Left colon (tissue), 2 donors: ENCODE measurements around the gene CSF3R. TPM values are rescaled to one million over a fixed set of nuclear protein-coding genes. Genes with fewer than 3 reads are reported as not detected.

Source experiments
- ATAC-seq: fragments of 200-7000 bp; cut with Tn5 transposase; one replicate; pipeline ENCODE4 v1.9.1; 2020; ENCODE audit warnings: mild to moderate bottlenecking, moderate library complexity
- DNase-seq, 2 donors: peaks; one replicate each; pipeline ENCODE4 v3.0.0-alpha.2; 2020
- intact Hi-C, 2 donors: fragments of 100-400 bp; cut with DNase I in 1 of 2; cut with micrococcal nuclease in 1 of 2; formaldehyde crosslinking; loops; one replicate each; pipeline versions ENCODE4 v1.11.2 to v1.14.0; 2022; cut with DNase I, micrococcal nuclease
- total RNA-seq, 2 donors: library from RNA; stranded (reverse); fragmentation: NEBNext Ultra II Directional; extraction: Animal tissue kit (Norgen Biotek cat#: 25700); gene quantifications; one replicate each; pipeline ENCODE4 v1.2.1, GENCODE V29; 2021
- donor health status: DM: no; HTN: no; CAD: no.
- donor health status: DM: yes; HTN: yes; CAD: no.

Gene CSF3R
- total RNA-seq, 2 donors from 2014 or later: 2.5 to 2.9 TPM

DNA sequence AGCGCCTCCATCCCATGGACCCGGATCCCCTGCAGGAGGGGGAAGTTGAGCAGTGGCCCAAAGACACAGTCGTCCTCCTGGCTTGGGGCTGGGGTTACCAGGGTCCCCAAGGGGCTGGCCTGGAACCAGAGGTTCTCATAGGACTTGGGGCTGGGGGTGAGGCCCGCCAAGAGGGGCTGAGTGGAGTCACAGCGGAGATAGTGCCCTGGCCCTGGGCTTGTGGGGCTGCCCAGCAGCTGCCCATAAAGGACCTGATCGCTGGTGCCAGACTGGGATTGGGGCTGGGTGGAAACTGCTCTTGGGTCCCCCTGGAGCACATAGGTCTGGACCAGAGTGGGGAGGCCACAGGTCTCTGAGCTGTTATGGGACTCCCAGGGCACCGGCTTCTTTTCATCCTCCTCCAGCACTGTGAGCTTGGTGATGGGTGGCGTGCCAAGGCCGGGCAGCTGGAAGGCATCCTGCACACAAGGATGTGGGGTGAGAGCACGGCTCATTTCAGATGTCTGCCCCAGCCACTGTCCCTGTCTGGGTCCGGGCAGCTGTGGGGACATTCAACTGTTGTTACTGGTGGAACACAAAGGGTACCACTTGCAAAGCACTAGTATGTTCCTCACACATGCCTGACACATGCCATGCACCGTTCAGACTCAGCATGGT is 16.2 kb downstream of the CSF3R start:
- no peak for DNase-seq
- intact Hi-C loops: no loop called here
- no peak for ATAC-seq

DNA sequence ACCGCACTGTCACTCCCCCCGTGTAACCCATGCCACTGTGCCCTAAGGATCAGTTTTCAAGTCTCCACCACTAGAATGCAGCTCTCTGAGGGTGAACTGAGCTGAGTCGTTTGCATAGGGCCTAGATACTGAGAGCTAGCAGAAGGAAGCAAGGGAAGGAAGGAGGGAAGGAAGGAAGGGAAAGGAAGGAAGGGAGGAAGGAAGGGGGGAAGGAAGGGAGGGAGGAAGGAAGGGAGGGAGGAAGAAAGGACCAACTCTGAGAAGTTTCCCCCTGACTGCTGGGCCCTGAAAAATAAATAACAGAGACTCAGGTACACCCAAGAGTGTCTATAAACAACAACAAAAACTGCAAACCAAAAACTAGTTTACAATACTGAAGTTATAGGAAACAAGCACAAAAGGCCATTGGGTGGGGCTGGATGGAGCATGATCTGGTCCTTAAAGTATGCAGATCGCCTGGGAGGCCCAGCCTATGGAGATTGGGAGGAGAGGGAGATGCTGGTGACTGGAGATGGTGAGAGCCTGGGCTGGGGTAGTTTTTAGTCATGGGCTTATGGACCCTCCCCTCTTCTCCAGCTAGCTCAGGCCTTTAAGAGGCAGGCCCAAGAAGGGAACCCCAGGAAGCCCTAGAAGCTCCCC is 16.9 kb downstream of the CSF3R start:
- ATAC-seq (no peak), DNase-seq (no peak)
- intact Hi-C loops: no loop called here

DNA sequence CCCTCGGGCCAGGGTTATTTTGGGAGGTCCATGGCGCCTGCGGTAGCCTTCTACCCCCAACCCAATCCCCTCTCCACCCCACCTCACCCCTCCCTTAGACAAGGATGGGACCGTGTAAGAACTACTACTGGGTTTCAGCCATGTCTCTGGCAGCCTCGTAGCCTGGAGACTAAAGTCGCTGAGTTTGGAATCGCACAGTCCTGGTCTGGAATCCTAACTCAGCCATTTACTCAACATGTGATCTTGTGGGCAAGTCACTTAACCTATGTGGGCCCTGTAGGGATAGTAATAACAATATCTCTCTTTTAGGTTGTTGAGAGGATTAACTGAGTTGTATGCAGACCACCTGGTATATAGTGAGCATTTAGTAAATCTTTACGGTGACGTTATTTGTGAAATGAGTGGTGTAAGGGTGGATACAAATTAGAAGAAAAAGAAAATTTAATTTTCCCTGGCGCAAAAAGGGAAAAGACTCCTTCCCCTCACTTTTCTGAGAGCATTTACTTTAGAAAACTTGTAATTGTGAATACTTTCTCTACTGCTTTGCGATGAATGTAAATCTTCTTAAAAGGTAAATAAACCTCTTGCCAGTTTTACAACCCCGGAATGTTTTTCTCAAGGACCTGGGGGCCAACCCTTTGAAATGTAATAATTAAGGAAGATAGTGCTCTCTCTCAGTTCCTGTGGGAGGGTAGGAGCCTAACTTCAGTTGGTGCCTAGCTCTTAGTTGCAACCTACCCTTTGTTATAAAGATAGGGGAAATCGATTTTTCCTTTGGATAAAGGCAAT is 17.9 kb downstream of the CSF3R start:
- intact Hi-C loops: no loop called here
- ATAC-seq (peak; percentile 41), DNase-seq (no peak)

DNA sequence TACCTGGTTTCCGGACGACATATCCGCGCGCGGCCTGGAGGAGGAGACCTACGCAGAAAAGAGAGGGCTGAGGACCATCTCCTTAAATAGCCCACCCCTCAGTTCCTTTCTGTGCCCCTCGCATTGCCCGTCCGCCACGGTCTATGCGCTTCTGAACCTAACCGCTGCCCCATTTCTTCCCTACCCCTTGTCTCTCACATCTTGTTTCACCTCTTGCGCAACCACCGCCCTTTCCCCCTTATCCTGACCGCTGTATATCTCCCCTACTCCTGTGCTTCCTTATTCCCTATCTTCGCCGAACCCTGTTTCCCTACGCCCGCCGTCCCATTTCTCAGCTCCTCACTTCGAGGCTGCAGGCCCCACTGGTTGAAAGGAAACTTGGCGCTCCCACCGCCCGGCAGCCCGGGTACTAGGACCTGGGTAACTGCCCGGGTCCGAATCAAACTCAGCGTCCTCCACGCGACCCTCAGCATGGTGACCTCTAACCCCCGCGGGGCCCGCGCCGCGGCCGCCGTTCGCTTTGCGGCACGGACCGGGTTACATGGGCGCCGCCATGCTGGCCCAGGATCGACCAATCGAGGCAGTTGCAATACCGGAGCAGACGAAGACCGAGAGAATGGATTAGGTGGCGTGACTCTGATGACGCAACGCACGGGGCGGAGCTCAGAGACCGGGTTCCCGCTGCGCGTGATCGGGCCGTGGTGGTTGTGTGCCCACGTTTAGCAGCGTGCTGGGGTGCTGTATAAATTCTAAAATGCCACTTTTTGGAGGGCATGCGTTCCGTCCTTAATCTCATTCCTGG is 18.7 kb downstream of the CSF3R start, which contains the start of gene MRPS15:
TSS of gene MRPS15 (minus strand) at position 582 of the 802 bp plus-strand sequence. CDS start at position 473, 109 bp downstream.
- DNase-seq (peak; percentile 96 to 98), ATAC-seq (peak; percentile 96)
- intact Hi-C loops: no loop called here

DNA sequence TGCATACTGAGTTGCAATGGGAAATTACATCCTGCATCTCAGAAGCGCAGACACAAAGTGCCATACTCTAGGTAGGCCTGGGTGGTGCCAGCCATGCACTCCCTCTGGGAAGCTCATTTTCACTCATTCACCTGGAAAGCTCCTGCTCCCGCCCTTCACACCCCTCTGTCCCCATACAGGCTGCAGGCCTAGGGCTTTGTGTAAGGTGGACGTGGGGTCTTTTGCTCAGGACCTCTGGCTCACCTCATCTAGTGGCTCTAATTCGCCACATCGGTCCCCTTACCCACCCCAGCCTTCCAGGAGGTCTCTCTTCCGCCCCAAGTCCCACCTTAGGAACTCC is 19.3 kb downstream of the CSF3R start:
- DNase-seq: no peak
- peak; percentile 24 for ATAC-seq
- intact Hi-C loops: no loop called here

DNA sequence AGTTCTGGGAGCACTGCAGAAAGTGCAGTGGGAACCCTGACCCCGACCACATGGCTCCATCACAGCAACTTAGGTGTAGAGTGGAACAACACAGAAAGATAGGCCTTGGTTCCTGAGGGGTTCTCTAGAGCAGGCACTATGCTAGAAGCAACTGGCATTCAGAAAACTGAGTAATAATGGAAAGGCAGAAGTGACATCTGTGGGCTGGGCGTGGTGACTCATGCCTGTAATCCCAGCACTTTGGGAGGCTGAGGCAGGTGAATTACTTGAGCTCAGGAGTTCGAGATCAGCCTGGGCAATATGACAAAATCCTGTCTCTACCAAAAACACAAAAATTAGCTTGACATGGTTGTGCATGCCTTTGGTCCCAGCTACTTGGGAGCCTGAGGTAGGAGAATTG is 23.8 kb downstream of the CSF3R start:
- no peak for DNase-seq
- no peak for ATAC-seq
- intact Hi-C loops: no loop called here

DNA sequence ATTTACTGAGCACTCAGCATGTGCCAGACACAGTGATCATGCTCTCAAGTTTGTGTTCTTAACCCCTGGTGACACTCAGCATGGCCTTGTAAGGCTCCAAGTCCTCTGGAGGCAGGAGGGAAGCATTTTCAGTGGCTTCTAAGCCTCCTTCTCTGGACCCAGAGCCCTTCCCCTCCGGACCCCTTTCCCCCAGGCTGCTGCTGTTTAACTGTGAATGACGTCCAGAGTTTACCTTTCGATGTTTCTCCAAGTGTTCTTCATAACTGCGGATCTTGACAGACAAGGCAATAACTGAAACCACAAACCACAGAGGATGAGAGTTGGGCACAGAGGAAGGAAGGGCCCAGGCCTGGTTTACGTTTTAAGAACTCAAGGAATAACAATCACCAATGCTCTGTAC is 25.0 kb downstream of the CSF3R start:
- DNase-seq (no peak), ATAC-seq (no peak)
- intact Hi-C loops: no loop called here

DNA sequence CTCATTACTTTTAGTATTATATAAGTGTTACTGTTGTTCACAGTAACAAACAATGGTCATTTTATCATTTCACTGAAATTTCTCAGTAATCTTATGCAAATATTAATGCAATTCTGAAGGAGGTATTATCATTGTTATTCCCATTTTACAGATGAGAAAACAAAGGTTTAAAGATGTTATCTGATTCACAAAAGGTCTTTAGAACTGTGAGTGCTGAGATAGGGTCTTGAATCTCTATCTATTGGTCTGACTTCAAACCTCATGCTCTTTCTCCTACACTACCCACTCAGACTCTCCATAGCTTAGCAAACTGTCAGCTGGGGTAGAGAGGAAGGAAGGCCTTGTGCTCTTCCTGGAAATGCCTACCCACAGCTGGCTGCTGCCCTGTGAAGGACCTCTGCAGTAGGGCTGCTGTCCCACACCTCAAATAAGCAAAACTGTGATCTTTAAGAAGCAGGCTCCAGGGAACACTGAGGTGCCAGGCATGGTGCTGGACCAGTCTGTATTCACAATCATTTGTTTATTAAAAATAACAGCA is 26.3 kb downstream of the CSF3R start:
- intact Hi-C loops: no loop called here
- DNase-seq (no peak), ATAC-seq (no peak)

DNA sequence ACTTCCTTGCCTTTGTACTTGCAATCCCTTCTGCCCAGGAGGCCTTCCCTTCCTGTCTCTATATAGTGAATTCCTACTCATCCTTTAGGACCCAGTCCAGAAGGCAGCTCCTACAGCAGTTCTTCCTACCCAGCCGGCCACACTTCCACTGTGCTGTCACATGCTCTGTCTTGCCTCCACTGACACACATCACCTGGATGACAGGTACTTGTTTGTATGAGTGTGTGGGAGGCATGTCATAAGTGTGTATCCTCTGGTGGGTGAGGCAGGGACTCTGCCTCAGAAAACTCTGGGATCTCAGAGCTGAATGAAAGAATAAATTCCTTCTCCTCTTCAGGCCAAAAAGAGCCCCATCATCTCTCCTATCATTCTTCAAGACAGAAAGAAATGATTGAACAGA is 27.3 kb downstream of the CSF3R start:
- ATAC-seq (no peak), DNase-seq (no peak)
- intact Hi-C loops: no loop called here

DNA sequence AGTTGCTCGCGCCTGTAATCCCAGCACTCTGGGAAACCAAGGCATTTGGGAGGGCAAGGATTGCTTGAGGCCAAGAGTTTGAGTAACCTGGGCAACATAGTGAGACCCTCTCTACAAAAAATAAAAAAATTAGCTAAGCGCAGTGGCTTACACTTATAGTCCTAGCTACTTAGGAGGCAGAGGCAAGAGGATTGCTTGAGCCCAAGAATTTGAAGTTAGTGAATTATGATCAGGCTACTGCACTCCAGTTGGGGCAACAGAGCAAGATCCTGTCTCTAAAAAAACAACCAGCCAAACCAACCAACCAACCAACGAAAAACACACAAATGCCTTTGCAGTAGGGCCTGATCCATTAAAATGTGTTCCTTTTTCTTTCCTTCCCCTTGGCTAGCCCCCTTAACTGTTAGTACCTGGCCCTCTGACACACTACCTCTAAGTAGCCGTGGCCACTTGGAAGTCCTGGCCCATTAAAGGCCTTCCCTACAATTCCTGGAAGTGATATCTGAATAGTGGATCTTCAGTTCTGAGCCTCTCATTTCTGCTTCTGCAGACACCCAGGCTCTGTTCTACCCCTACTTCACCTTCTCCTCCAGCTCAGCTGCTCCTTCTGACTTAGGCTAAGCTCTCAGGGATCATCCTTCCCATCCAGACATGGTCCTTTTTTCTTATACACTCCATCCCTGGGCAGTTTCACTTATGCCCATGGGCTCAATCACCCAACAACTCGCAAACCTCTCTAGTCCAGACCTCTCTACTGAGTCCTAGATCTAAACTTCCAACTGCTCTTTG is 28.9 kb downstream of the CSF3R start:
- DNase-seq (no peak), ATAC-seq (no peak)
- intact Hi-C loops: no loop called here

DNA sequence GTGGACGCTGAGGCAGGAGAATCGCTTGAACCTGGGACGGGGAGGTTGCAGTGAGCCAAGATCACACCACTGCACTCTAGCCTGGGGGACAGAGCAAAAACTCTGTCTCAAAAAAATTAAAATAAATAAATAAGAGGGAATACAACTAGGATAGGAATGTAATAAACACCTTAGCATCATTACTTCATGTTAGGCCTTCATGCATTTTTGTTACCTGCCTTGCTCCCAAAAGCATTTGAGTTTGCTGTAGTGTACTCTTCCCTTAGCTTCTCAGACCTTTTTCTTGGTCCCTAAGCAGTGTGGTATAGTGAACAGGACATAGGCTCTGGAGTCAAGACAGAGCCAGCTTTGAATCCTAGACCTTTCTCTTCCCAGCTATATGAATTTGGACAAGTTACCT is 29.7 kb downstream of the CSF3R start:
- no peak for DNase-seq

DNA sequence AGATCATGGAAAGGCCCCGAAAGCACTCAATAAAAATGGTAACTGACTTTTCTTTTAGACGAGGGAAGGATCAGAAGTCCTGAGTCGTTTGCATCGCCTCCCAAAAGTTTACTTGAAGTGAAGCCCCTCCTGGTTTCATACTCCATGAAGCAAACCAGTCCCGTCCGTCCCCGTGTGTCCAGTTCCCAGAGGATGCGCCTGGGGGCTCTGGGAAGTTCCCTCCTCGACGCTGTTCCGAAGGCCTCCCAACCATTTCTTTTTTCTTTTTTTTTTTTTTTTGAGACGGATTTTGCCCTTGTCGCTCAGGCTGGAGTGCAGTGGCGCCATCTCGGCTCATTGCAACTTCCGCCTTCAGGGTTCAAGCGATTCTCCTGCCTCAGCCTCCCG is 31.8 kb downstream of the CSF3R start:
- DNase-seq: no peak
- intact Hi-C loops: no loop called here

More for the DNA sequence above, 29.7 kb downstream of the CSF3R start:
- no peak for ATAC-seq
- intact Hi-C loops: no loop called here

DNA sequence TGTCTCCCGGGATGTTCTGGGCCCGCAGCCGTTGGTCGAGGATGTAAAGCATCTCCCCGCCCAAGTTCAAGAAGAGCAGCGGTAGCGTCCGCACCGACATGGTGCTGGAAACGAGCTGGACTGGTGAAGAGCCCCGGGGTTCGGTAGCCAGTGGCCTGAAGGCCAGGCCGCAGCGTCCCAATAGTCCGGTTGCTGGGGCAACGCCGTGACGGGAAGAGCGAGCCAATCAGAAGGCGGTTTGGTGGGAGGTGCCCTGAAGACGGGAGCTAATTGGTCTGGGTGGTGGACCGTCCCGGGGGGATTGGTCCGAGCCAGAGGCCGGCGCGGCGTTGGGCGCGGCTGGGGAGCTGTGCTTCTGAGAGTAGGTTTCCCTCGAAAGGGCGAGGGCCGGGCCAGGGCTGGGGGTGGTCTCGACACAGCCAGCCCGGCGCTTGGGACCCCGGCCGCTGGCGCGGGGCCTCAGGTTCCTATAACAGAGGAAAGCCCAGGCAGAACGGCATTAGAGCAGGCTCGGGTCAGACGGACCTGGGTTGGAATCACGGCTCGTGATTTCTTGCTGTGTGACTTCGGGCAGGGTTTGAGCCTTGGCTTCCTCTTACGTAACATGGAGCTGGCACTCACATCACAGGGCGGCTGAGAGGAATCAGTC is 32.3 kb downstream of the CSF3R start, which contains the start of gene OSCP1:
TSS of gene OSCP1 (minus strand) at position 182 of the 649 bp plus-strand sequence. CDS start at position 100, 82 bp downstream.
- intact Hi-C loops: no loop called here
- ATAC-seq (peak; percentile 99), DNase-seq (peak; percentile 95 to 96)

More for the DNA sequence above, 31.8 kb downstream of the CSF3R start:
- ATAC-seq: no peak

DNA sequence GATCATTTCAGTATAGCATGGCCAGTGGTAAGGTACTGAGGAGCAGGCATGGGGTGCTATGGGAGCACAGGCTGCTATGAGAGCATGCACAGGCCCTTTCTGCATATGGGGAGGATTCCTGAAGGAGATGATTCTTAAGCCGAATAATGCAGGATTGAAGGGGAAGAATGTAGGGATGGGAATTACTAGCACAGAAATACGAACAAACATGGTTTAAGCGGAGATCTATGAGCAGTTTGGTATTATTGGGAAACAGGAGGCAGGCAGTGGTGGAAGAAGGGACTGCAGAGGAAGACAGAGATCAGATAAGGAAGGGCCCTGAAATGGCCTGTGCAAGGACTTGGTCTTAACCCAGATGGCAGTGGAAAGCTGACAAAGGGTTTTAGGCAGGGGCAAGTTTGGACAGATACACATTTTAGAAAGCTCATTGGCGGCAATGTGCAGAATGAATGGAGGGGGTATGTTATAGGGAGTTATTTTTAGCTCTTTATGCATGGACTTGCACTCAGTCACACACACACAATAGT is 34.1 kb downstream of the CSF3R start:
- no peak for ATAC-seq
- no peak for DNase-seq
- intact Hi-C loops: no loop called here

DNA sequence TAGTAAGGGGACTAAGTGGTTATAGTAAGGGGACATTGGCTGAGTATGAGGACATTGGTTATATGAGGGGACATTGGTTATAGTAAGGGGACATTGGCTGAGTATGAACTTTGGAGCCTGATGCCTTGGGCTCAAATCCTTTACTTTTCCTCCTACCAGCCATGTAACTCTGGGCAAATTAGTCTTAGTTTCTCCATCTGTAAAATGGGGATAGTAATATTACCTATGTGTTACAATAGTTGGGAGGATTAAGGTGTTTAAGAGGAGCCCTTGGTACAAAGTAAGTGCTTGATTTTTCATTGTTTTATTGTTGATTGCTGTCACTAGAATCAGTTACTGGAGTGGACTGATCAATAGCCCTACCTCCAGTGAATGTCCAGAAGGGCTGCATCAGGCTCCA is 35.3 kb downstream of the CSF3R start:
- intact Hi-C loops: no loop called here
- DNase-seq (no peak), ATAC-seq (no peak)

DNA sequence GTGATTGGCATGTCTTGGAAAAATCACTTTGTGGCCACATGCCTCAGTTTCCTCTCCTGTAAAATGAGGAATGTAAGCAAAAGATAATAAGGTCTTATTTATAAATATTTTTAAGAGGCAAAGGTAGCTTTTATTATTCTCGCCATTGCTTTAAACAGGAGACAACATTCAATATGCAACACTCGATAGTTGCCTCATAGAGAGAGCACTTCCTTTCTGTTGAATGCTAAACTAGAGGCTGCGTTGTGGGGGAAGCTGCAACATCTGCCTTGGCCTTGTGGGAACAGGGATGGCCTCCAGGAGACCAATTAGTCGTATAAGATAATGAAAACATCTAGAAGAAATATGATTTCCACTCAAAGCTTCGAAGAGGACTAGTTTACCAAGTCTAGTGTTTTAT is 36.0 kb downstream of the CSF3R start:
- intact Hi-C loops: no loop called here
- ATAC-seq (no peak), DNase-seq (no peak)

DNA sequence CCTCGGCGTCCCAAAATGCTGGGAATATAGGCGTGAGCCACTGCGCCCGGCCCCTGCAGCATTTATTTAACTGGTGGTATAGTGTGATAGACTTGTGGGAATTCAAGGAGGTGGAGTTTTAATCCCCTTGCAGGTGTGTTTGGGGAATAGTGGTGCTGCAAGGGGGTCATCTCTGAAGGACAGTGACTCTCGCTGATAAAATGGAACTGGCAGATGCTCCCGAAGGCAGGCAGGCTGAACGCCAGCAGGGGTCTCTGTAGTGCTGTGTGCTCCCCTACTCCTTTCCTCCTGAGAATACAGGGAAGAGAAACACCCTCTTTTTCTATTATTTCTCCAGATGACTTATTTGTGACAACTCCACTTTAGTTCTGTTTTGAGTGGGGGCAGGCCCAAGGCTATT is 36.4 kb downstream of the CSF3R start:
- intact Hi-C loops: no loop called here
- DNase-seq: no peak
- no peak for ATAC-seq

DNA sequence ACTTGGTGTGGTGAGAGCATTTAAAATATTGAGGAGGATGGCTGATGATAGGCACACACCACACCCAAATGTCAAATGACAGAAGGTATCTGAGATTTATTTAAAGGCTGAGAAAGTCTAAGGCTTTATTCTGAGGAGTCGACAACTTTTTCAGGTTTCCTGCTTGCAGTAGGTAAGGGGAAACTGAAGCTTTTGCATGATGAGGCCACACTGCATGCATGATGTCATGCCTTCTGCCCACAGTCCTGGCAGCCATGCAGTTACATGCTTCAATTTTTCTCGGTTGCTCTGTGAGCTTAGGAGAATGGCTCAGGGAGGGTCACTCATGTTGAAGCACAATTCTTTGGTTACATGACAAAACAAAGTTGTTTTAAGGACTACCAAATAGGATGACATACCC is 39.4 kb downstream of the CSF3R start:
- intact Hi-C loops: no loop called here

More for the DNA sequence above, 39.4 kb downstream of the CSF3R start:
- ATAC-seq (no peak), DNase-seq (no peak)
